ENCODE measurements around the gene ABCC11. TPM values are rescaled to one million over a fixed set of nuclear protein-coding genes. Genes with fewer than 3 reads are reported as not detected.
A peak's percentile ranks its signal among the peaks of the same experiment; 100 is the strongest.

The ABCC11 gene
- total RNA-seq (0.14 TPM), polyA plus RNA-seq (0.23 TPM)
- long read RNA-seq, donor 1, result 0 reads
- long read RNA-seq, donor 2, result 0 reads
- long read RNA-seq, donor 3, partial matches to known transcripts, result 0 of 1 reads
- long read RNA-seq, donor 3, other reads (novel, unspliced or antisense), result 0 of 1 reads
- long read RNA-seq, donor 4, result 0 reads
- long read RNA-seq, donor 5, result 0 reads
- long read RNA-seq, donor 6, result 0 reads
- long read RNA-seq, donor 7, result 0 reads
- long read RNA-seq, donor 8, result 0 reads
- long read RNA-seq, donor 9, result 0 reads
- long read RNA-seq, donor 10, partial matches to known transcripts, result 16 of 16 reads
- long read RNA-seq, donor 10, other reads (novel, unspliced or antisense), result 0 of 16 reads

- H3K4me3 ChIP-seq (ENCODE audit: low read length in 2 of 2), result no peak within 1 kb of the TSS
- WGBS, result 41% methylated on average over 4 of the region's 4 CpGs
Observed at GRCh38 chr16:48247311-48247710, at the start of gene ABCC11. Gene ABCC11, minus strand, starts transcription at chr16:48247539. Its CDS starts 15,618 bp downstream, at chr16:48231921.

DNA sequence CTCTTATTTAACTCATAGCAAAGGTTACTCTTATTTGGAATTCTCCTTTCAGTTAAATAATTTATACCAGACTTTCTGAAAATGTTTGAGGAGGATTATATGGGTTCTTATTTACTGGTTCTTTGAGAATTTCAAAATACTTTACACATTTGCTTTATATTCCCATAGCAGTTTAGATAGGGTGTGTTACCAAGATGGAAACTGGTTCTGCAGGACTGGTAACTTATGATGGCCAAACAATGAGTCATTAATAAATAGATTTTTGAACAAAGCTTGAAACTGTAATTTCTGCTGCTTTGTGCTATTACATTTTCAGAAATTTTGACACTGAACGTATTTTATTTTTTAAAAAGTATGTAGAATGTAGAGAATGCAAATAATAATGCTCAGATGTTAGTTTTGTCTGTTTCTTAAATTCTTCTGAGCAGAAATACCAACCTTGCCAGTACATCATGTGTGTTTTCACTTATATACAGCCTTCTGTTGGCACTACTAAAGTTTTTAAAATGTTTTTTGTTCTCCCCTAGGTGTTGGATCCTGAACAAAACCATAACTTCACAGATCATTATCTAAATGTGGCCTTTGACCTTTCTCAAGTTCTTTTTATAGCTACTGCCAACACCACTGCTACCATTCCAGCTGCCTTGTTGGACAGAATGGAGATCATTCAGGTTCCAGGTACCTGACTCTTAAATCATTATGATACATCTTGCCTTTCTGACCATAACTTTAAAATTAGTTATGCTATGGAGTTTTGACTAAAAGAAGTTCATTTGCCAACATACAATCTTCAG, 48.3 kb upstream of the ABCC11 start:
- Histone ChIP-seq H3K36me3 (ENCODE audit: control insufficient read depth in 2 of 2, insufficient read depth in 2 of 2, low read length in 1 of 2) (peaks cover 13 to 15% of the 10 kb centered on the region in 2 donors), H3K4me3 (ENCODE audit: low read length in 2 of 2) (no peak overlapping the region), H3K27me3 (ENCODE audit: control insufficient read depth in 2 of 2, insufficient read depth in 1 of 2, low read length in 1 of 2) (no peaks in the 10 kb centered on the region), H3K9me3 (ENCODE audit: control insufficient read depth in 2 of 2, insufficient read depth in 1 of 2, low read length in 1 of 2) (no peaks in the 10 kb centered on the region), H3K4me1 (ENCODE audit: control insufficient read depth in 2 of 2, insufficient read depth in 2 of 2, low read length in 2 of 2) (no peaks in the 10 kb centered on the region), H3K27ac (ENCODE audit: low read depth in 1 of 2, low read length in 1 of 2) (no peak overlapping the region)
- WGBS, result 98% methylated on average over 1 of the region's 1 CpG
- DNase-seq (ENCODE audit: low read depth in 6 of 9, low spot score in 9 of 9), result no peak

More at GRCh38 chr16:48247311-48247710, at the start of gene ABCC11:
- Histone ChIP-seq H3K27me3 (ENCODE audit: control insufficient read depth in 2 of 2, insufficient read depth in 1 of 2, low read length in 1 of 2) (no peaks in the 10 kb centered on the region), H3K4me1 (ENCODE audit: control insufficient read depth in 2 of 2, insufficient read depth in 2 of 2, low read length in 2 of 2) (peaks cover 5 to 7% of the 10 kb centered on the region in 2 donors), H3K27ac (ENCODE audit: low read depth in 1 of 2, low read length in 1 of 2) (no peak within 1 kb of the TSS), H3K36me3 (ENCODE audit: control insufficient read depth in 2 of 2, insufficient read depth in 2 of 2, low read length in 1 of 2) (no peaks in the 10 kb centered on the region), H3K9me3 (ENCODE audit: control insufficient read depth in 2 of 2, insufficient read depth in 1 of 2, low read length in 1 of 2) (no peaks in the 10 kb centered on the region)
- DNase-seq (ENCODE audit: low read depth in 6 of 9, low spot score in 9 of 9), result peak in 2 of 9 donors; percentile 2 to 15

DNA sequence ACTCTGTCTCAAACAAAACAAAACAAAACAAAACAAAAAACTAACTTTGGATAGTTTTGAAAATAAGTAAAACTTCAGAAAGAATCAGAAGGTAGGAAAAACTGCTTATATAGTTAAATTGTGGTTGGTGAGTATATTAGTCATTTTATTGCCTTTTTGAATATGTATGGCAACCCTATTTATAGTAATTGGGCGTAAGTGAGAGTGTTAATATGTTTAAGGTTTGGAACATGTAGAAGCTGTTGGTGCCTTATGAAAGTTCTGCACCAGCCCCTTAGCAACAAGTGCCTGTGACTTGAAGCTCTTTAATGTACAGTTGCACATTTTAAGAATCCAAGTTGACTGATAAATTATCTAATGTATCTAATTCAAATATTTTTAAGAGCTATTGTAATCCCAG, 47.4 kb upstream of the ABCC11 start:
- DNase-seq (ENCODE audit: low read depth in 6 of 9, low spot score in 9 of 9), result no peak
- WGBS, result 97% methylated on average over 1 of the region's 1 CpG
- Histone ChIP-seq H3K27ac (ENCODE audit: low read depth in 1 of 2, low read length in 1 of 2) (no peak overlapping the region), H3K9me3 (ENCODE audit: control insufficient read depth in 2 of 2, insufficient read depth in 1 of 2, low read length in 1 of 2) (no peaks in the 10 kb centered on the region), H3K27me3 (ENCODE audit: control insufficient read depth in 2 of 2, insufficient read depth in 1 of 2, low read length in 1 of 2) (no peaks in the 10 kb centered on the region), H3K4me3 (ENCODE audit: low read length in 2 of 2) (no peak overlapping the region), H3K36me3 (ENCODE audit: control insufficient read depth in 2 of 2, insufficient read depth in 2 of 2, low read length in 1 of 2) (peaks cover 12 to 16% of the 10 kb centered on the region in 2 donors), H3K4me1 (ENCODE audit: control insufficient read depth in 2 of 2, insufficient read depth in 2 of 2, low read length in 2 of 2) (no peaks in the 10 kb centered on the region)

GRCh38 chr16:48292452-48292851, 45.1 kb upstream of the ABCC11 start:
- Histone ChIP-seq H3K9me3 (ENCODE audit: control insufficient read depth in 2 of 2, insufficient read depth in 1 of 2, low read length in 1 of 2) (no peaks in the 10 kb centered on the region), H3K36me3 (ENCODE audit: control insufficient read depth in 2 of 2, insufficient read depth in 2 of 2, low read length in 1 of 2) (peaks cover 9 to 10% of the 10 kb centered on the region in 2 donors), H3K4me3 (ENCODE audit: low read length in 2 of 2) (no peak overlapping the region), H3K27me3 (ENCODE audit: control insufficient read depth in 2 of 2, insufficient read depth in 1 of 2, low read length in 1 of 2) (no peaks in the 10 kb centered on the region), H3K4me1 (ENCODE audit: control insufficient read depth in 2 of 2, insufficient read depth in 2 of 2, low read length in 2 of 2) (no peaks in the 10 kb centered on the region), H3K27ac (ENCODE audit: low read depth in 1 of 2, low read length in 1 of 2) (no peak overlapping the region)
- DNase-seq (ENCODE audit: low read depth in 6 of 9, low spot score in 9 of 9), result no peak
- WGBS, result 97% methylated on average over 2 of the region's 2 CpGs

GRCh38 chr16:48291754-48292153, 44.4 kb upstream of the ABCC11 start:
- no peak for DNase-seq (ENCODE audit: low read depth in 6 of 9, low spot score in 9 of 9)
- H3K4me3 ChIP-seq (ENCODE audit: low read length in 2 of 2), result no peak overlapping the region
- H3K27me3 ChIP-seq (ENCODE audit: control insufficient read depth in 2 of 2, insufficient read depth in 1 of 2, low read length in 1 of 2), result no peaks in the 10 kb centered on the region
- 93% methylated on average over 4 of the region's 4 CpGs for WGBS
- peaks cover 3% of the 10 kb centered on the region in 2 donors for H3K9me3 ChIP-seq (ENCODE audit: control insufficient read depth in 2 of 2, insufficient read depth in 1 of 2, low read length in 1 of 2)
- peaks cover 9 to 15% of the 10 kb centered on the region in 2 donors for H3K36me3 ChIP-seq (ENCODE audit: control insufficient read depth in 2 of 2, insufficient read depth in 2 of 2, low read length in 1 of 2)
- no peak overlapping the region for H3K27ac ChIP-seq (ENCODE audit: low read depth in 1 of 2, low read length in 1 of 2)
- H3K4me1 ChIP-seq (ENCODE audit: control insufficient read depth in 2 of 2, insufficient read depth in 2 of 2, low read length in 2 of 2), result no peaks in the 10 kb centered on the region

DNA sequence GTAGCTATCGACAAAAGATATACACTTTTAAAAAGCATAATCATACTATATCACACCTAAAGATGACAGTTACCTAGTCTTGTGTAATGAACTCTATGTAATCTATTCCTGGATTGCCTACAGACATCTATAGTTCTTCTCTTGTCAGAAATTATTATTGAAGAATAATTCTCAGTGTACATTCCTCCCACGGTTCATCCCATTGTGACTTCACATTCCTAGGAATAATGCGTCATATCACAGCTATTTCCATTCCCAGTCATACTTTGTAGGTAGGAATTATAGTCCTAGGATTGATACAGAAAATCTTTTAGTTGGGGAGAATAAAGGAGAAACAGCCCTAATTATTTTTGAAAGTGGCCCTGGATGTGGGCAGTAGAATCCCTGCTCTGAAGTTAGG, 44.0 kb upstream of the ABCC11 start:
- Histone ChIP-seq H3K36me3 (ENCODE audit: control insufficient read depth in 2 of 2, insufficient read depth in 2 of 2, low read length in 1 of 2) (peaks cover 13 to 18% of the 10 kb centered on the region in 2 donors), H3K4me3 (ENCODE audit: low read length in 2 of 2) (no peak overlapping the region), H3K27ac (ENCODE audit: low read depth in 1 of 2, low read length in 1 of 2) (no peak overlapping the region), H3K27me3 (ENCODE audit: control insufficient read depth in 2 of 2, insufficient read depth in 1 of 2, low read length in 1 of 2) (no peaks in the 10 kb centered on the region), H3K4me1 (ENCODE audit: control insufficient read depth in 2 of 2, insufficient read depth in 2 of 2, low read length in 2 of 2) (no peaks in the 10 kb centered on the region), H3K9me3 (ENCODE audit: control insufficient read depth in 2 of 2, insufficient read depth in 1 of 2, low read length in 1 of 2) (peaks cover 3 to 4% of the 10 kb centered on the region in 2 donors)
- 98% methylated on average over 3 of the region's 3 CpGs for WGBS
- no peak for DNase-seq (ENCODE audit: low read depth in 6 of 9, low spot score in 9 of 9)

DNA sequence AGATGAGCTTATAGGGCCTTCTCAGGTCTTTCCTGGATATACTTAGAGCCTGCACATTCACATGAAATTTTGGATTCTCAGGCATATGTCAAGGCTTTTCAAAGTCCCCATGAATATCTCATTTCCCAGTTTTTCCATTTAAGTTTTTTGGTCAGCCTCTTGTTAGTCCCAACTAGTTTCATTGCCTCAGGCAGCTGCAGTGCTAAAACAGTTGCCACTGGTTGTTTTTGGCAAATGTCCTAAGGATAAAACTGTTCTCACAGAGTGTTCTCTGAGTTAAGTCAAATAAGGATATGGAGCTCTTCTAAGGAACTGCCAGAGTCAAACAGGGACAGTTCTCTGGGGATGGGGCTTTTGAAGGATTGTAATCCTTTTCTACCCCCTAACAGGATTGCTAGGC, 39.9 kb upstream of the ABCC11 start:
- Histone ChIP-seq H3K27ac (ENCODE audit: low read depth in 1 of 2, low read length in 1 of 2) (no peak overlapping the region), H3K9me3 (ENCODE audit: control insufficient read depth in 2 of 2, insufficient read depth in 1 of 2, low read length in 1 of 2) (peaks cover 3 to 4% of the 10 kb centered on the region in 2 donors), H3K36me3 (ENCODE audit: control insufficient read depth in 2 of 2, insufficient read depth in 2 of 2, low read length in 1 of 2) (peaks cover 15 to 18% of the 10 kb centered on the region in 2 donors), H3K4me3 (ENCODE audit: low read length in 2 of 2) (no peak overlapping the region), H3K4me1 (ENCODE audit: control insufficient read depth in 2 of 2, insufficient read depth in 2 of 2, low read length in 2 of 2) (no peaks in the 10 kb centered on the region), H3K27me3 (ENCODE audit: control insufficient read depth in 2 of 2, insufficient read depth in 1 of 2, low read length in 1 of 2) (no peaks in the 10 kb centered on the region)
- no peak for DNase-seq (ENCODE audit: low read depth in 6 of 9, low spot score in 9 of 9)

DNA sequence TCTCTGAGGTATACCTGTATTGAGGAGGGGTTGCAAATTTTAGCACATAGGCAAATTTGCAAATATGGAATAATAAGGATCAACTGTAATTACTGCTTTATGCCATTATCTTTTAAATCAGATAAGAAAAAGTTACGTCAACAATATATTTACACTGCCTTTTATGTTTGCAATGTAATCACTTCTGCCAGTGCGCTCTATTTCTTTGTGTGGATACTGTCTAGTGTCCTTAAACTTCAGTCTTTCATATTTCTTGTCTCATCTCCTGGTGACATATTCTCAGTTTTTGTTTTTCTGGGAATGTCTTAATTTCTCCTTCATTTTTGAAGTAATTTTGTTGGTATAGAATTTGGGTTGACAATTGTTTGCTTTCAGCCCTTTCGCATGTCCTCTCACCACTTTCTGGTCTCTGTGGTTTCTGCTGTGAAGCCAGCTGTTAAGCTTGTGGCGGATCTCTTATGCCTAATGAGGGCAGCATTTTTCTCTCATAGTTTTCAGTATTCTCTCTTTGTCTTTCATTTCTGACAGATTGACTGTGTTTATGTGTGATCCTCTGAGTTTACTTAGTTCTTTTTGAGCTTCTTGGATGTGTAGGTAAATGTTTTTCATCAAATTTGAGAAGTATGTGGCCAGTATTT, 37.6 kb upstream of the ABCC11 start:
- Histone ChIP-seq H3K27ac (ENCODE audit: low read depth in 1 of 2, low read length in 1 of 2) (no peak overlapping the region), H3K4me3 (ENCODE audit: low read length in 2 of 2) (no peak overlapping the region), H3K36me3 (ENCODE audit: control insufficient read depth in 2 of 2, insufficient read depth in 2 of 2, low read length in 1 of 2) (peaks cover 11 to 14% of the 10 kb centered on the region in 2 donors), H3K27me3 (ENCODE audit: control insufficient read depth in 2 of 2, insufficient read depth in 1 of 2, low read length in 1 of 2) (no peaks in the 10 kb centered on the region), H3K9me3 (ENCODE audit: control insufficient read depth in 2 of 2, insufficient read depth in 1 of 2, low read length in 1 of 2) (peaks cover 3 to 4% of the 10 kb centered on the region in 2 donors), H3K4me1 (ENCODE audit: control insufficient read depth in 2 of 2, insufficient read depth in 2 of 2, low read length in 2 of 2) (no peaks in the 10 kb centered on the region)
- WGBS, result 62% methylated on average over 4 of the region's 4 CpGs
- DNase-seq (ENCODE audit: low read depth in 6 of 9, low spot score in 9 of 9), result peak in 2 of 9 donors; percentile 6 to 26
